ENCODE results near the gene CCNG2.

DNA sequence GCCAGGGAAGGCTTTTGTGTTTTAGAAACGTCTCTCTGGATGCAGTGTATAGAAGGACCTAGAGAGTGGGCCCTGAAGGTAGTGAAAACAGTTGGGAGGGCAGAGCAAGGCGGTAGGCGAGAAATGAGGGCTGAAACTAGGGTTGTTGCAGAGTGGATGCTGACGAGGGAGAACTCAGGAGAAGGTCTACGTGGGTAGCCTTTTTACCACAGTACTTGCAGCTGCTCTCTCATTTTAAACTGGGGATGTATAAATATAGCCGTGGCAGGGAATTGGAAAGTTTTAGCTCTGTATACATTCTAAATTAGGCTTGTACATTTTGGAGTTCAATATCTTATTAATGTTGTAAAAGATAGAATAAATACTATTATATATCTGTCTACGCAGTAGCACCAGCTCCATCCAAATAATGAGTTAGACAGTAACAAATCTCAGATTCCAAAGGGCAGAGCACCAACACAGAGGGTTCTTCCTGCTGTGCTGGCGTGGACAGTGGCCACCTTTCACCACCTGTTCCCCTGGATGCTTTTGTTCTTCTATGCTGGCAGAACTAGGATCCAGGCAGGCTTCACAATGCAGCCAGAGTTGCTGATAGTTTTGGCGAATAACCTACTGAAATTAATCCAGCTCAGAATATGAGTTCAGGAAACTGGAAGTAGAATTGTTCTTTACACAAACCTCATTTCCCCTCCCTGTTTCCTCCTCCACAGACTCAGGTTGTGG, 31.7 kb downstream of the CCNG2 start:
- no peak for TF ChIP-seq POLR2A (IDR thresholded peaks at IDR 0.05)
- TF ChIP-seq, protein P1, sequence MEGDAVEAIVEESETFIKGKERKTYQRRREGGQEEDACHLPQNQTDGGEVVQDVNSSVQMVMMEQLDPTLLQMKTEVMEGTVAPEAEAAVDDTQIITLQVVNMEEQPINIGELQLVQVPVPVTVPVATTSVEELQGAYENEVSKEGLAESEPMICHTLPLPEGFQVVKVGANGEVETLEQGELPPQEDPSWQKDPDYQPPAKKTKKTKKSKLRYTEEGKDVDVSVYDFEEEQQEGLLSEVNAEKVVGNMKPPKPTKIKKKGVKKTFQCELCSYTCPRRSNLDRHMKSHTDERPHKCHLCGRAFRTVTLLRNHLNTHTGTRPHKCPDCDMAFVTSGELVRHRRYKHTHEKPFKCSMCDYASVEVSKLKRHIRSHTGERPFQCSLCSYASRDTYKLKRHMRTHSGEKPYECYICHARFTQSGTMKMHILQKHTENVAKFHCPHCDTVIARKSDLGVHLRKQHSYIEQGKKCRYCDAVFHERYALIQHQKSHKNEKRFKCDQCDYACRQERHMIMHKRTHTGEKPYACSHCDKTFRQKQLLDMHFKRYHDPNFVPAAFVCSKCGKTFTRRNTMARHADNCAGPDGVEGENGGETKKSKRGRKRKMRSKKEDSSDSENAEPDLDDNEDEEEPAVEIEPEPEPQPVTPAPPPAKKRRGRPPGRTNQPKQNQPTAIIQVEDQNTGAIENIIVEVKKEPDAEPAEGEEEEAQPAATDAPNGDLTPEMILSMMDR (IDR thresholded peaks at IDR 0.05): no peak
